Putamen (tissue), 1 donor: Measurements from ENCODE around the gene CBY2.

Experiments used
- DNase-seq: peaks from one replicate; pipeline ENCODE4 v3.0.0-alpha.2; 2016; ENCODE audit warnings: low spot score

Gene CBY2

GRCh38 chr13:45702869-45703391 is 810 bp downstream of the CBY2 start:
- DNase-seq: no peak

DNA sequence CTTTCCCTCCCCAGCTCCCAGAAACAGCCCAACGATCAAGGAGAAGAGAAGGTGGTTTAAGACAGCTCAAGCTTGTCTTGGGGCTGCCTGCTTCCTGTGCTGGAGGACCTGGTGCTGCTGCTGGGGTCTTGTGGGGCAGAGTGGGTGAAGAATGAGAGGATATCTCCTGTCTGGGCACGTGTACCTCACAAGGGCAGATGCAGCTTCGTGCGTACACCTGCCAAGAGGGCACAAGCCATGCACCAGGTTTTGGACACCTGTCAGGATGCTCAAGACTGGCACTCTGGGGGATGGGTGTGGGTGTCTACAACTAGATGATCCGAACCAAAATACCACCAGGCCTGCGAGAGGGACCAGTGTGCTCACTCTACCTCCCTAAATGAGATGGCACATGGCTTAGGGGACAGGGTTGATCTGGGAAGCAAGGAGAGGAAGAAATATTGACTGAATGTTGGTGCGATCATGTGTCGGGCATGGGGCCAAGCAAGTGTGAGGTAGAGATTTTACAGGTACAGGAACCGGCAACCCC is 2.2 kb downstream of the CBY2 start:
- DNase-seq: no peak

DNA sequence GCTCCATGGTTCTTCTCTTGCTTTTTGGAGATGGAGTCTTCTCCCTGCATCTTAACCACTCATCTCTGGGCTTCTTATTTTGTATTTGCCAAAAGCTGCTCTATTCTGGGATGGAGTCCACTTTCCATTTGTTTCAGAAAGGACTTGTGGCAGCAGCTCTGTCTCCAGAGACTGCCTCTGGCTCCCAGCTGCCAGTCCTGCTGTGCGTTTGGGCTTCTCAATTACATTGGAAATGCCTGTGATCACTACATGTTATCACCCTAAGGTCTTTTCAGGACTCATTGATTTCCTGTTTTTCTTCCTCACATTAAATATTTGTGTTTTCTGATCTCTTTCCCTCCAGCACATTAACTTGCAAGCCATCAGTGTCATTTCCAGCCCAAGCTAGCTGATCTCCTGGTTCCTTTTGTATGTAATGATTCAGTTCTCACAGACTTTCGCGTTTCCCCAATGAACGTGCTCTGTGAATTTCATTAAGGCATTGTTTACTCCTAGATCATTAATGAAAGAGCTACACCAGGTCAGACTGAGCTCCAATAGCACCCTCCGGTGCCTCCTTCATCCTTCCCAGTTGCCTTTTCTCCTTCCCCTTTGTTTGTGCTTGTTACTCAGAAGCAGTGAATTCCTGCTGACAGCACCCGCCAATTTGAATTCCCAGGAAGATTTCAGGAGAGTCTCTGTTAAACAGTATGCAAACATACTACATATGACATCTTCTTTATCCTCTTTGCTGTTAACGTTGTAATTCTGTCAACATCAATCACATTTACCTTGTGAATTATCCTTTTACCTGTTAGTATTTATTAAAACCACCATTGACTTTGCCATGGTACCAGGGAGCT is 3.0 kb downstream of the CBY2 start:
- no peak for DNase-seq

GRCh38 chr13:45705918-45706317 is 3.8 kb downstream of the CBY2 start:
- no peak for DNase-seq

DNA sequence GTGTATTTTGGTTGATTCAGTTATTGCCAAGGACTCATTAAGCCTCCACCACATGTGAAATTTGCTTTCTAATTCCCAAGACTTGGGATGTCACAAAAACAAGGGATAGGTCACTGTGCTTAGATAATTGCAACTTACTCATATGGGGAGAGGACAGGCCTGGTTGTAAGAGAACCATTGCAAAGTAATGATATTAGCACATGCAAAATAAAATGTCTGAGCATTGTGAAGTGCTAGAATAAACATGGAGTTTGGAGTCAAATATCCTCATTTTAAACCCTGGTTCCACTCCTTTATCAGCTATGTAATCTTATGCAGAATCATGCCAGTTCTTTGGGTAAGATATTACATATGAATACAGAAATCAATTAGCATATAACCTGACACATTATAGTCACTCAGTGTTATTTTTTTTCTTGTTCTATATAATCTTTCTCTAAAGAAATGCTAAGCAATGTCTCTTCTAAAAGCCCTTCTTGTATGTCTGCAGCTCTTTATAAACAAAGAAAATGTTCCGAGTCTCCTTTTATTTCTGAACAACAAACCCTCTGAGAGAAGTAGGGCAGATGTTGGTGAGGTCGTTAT is 5.5 kb downstream of the CBY2 start:
- DNase-seq: no peak

DNA sequence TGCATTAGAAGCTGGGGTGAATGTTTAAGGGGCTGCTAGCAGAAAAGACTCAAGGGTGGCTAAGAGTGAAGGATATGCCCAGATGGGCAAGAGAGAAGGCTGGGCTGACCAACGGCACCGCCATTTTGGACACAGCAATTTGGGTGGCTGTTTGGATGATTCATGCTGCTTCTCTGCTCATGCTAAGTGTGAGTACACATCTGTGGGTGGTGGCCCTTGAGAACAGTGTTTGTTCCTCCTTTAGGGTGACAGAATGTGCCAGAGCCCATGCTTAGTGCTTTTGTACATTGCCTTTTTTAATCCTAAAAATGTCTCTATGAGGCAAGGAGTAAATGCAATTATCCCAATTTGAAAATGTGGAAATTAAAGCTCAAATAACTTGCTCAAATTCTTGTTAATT is 9.8 kb downstream of the CBY2 start:
- no peak for DNase-seq

GRCh38 chr13:45713106-45713690 is 11.1 kb downstream of the CBY2 start:
- no peak for DNase-seq

DNA sequence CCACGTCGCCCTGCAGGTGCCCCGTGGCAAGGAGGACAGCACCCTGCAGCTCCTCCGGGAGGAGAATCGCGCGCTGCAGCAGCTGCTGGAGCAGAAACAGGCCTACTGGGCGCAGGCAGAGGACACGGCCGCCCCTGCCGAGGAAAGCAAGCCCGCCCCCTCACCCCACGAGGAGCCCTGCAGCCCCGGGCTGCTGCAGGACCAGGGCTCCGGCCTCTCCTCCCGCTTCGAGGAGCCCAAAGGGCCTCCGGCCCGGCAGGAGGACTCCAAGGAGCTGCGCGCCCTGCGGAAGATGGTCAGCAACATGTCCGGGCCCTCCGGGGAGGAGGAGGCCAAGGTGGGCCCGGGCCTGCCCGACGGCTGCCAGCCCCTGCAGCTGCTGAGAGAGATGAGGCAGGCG is 11.6 kb downstream of the CBY2 start:
- no peak for DNase-seq

GRCh38 chr13:45714170-45714569 is 12.1 kb downstream of the CBY2 start:
- DNase-seq: no peak

DNA sequence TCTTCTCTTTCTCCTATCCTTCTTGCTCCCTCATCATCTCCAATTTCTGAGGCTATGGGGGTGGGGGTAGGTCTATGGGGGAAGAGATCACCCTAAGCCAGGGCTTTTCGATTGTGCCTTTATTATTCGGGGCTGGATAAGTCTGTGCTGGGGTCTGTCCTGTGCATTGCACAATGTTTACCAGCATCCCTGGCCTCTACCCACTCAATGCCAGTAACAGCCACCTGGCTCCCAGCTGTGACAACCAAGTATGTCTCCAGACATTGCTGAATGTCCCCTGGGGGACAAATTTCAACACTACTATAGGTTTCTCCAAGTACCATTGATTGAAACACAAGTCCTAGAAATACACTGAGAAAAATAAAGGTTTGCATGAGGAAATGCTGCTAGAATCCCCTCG is 13.2 kb downstream of the CBY2 start:
- DNase-seq: no peak

DNA sequence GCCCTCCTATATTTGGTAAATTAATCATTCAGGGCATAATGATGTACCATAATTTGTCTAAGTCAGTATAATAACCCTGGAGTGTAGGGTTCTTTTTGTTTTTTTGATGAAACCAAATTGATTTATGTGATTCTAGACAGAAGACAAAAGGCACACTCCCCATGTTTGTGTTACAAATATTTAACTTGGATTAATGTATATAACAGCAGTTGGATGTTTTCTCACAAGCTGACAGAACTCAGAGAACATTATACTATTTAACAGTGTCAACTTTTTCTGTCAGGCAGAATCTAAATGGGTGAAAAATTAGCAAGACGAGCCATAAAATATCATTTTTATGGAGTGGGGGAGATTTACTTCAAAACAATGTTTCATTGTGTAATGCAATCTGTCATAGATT is 15.2 kb downstream of the CBY2 start:
- DNase-seq: no peak

- no peak for DNase-seq
Measured at GRCh38 chr13:45718063-45718462, 15.9 kb downstream of the CBY2 start.

- DNase-seq: no peak
Measured at GRCh38 chr13:45718992-45719391, 16.9 kb downstream of the CBY2 start.

- DNase-seq: no peak
Measured at GRCh38 chr13:45721203-45721731, 19.1 kb downstream of the CBY2 start.

DNA sequence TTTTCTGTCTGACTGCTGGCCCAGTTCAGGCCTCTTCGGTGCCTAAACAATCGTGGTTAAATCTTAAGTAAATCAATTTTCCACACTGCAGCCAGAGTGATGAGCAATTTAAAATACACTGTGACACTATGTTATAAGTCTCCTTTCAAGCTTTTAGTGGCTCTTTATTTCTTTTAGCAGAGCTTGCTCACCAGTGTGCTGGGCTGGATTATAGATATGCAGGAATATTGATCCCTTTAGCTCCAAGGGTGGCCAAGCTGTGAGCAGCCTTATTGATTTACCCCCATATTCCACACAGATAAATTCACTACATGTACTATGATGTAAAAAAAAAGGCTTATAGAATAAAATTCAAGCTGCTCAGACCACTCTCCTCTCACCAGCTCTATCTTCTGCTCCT is 21.7 kb downstream of the CBY2 start:
- no peak for DNase-seq

DNA sequence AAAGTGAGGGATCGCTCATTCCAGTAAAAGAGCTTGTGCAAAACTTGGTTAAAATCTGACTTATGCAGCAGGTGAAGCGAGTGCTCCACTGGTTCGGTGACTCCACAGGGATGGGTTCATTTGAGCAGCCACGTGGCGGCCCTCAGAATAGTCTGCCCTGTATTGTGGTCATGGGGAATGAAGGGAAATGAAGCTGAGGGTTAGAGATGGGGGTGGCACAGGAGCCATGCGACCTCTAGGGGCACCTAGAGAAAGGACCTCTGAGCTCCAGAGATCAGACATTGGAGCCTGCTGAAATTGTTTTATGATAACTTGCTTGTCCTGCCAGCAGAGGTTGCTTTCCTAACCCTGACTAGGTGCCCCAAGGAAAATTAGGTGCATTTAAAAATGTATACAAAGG is 26.6 kb downstream of the CBY2 start:
- DNase-seq: no peak

DNA sequence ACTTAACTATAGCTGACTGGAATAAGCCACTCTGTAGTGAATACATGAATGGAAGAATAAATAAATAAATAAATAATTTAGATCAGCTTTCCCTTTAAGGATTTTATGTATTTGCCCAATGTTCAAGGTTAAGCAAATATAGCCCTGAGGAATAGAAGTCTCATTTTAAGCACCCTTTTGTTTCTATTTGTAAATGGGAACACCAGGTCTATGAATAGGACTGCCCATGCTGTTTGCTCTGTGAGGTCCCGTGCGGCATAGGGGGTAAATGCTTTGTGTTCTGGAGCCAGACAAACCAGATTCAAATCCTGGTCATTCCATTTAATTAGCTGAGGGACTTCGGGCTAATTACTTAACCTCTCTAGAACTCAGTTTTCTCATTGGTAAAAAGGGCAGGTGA is 29.3 kb downstream of the CBY2 start:
- no peak for DNase-seq

GRCh38 chr13:45732916-45733315 is 30.8 kb downstream of the CBY2 start:
- DNase-seq: no peak

DNA sequence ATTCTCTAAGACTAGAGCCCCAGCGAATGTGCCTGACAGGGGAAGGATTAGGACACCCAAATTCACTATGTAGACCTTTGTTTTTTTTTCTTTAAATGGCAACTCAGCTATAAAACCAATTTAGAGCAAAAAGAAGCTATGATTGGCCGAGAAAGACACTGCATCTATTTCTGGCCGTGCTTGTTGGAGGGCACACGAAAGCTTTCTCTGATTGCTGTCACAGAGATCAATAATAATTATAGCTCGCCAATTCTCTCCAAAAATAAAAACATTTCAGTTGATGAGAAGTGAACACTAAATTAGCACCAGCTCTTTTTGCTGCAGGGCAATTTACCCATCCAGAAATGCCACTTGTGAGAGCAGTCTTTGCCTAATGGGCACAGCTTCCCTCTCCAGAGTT is 31.2 kb downstream of the CBY2 start:
- no peak for DNase-seq

GRCh38 chr13:45737571-45738017 is 35.5 kb downstream of the CBY2 start:
- DNase-seq: no peak

DNA sequence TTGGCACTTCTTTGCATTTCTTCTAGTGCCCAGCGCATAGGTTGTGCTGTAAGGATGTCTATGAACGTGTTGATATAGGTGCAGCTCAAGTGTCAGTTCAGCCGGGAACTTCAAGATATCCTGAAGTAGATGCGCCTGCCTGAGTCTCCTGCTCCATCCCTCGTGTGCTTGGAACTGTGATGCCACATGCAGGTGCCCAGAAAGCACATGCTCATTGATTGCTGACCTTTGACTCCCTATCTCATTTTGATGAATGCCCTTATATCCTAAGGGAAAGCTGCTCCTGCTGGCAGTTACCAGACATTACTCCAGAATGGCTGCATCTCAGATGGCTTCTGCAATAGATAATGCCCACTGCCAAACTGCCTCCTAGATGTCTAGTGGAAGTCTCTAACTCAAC is 40.9 kb downstream of the CBY2 start:
- DNase-seq: no peak

GRCh38 chr13:45744979-45745378 is 42.9 kb downstream of the CBY2 start:
- no peak for DNase-seq

DNA sequence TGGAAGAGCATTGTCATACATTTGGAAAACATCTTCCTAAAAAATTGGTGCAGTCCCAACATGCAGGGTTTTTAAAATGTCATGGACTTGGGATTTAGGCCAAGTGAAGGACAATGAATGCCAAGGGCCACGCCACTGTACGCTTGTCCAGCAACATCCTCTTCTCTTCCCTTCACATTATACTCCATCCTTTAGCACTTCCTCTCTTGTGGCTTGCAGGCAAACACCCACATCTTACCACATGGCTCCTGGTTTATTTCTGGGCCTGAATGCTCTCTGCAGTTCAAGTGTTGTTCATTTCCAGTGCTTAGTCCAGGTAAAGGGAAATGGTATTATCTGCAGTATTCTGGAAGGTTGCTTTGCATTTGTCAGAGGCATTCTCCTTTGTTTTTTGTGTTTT is 45.0 kb downstream of the CBY2 start:
- DNase-seq: no peak
